HUES48 (cell line): ENCODE data around the gene RAC2.
"Not testable (repeated sequence)": the region's sequence is repeated elsewhere in the genome, so short reads cannot be mapped to it uniquely, and the experiment has no call there.

ENCODE experiments used
- H3K27ac ChIP-seq: one replicate; pipeline ENCODE4 v1.7.0; 2013; ENCODE audit warnings: low read depth, low read length, inconsistent platforms
- H3K27me3 ChIP-seq: 2 replicates; pipeline ENCODE4 v1.6.1; 2013; ENCODE audit warnings: mild to moderate bottlenecking, low read length; ENCODE audit not compliant: control insufficient read depth, insufficient read depth
- H3K36me3 ChIP-seq: 2 replicates; pipeline ENCODE4 v1.6.1; 2013; ENCODE audit warnings: low read length; ENCODE audit not compliant: control insufficient read depth, insufficient read depth
- H3K4me1 ChIP-seq: 2 replicates; pipeline ENCODE4 v1.6.1; 2013; ENCODE audit warnings: mild to moderate bottlenecking, low read length; ENCODE audit not compliant: control insufficient read depth, insufficient read depth
- H3K4me3 ChIP-seq: 2 replicates; pipeline ENCODE4 v1.5.1; 2013; ENCODE audit warnings: mild to moderate bottlenecking, low read depth, low read length
- H3K9ac ChIP-seq: 2 replicates; pipeline ENCODE4 v1.6.1; 2013; ENCODE audit warnings: mild to moderate bottlenecking, low read depth, low read length, moderate library complexity
- H3K9me3 ChIP-seq: 2 replicates; pipeline ENCODE4 v1.6.1; 2013; ENCODE audit warnings: low read length; ENCODE audit not compliant: control insufficient read depth, insufficient read depth

RAC2 gene

DNA sequence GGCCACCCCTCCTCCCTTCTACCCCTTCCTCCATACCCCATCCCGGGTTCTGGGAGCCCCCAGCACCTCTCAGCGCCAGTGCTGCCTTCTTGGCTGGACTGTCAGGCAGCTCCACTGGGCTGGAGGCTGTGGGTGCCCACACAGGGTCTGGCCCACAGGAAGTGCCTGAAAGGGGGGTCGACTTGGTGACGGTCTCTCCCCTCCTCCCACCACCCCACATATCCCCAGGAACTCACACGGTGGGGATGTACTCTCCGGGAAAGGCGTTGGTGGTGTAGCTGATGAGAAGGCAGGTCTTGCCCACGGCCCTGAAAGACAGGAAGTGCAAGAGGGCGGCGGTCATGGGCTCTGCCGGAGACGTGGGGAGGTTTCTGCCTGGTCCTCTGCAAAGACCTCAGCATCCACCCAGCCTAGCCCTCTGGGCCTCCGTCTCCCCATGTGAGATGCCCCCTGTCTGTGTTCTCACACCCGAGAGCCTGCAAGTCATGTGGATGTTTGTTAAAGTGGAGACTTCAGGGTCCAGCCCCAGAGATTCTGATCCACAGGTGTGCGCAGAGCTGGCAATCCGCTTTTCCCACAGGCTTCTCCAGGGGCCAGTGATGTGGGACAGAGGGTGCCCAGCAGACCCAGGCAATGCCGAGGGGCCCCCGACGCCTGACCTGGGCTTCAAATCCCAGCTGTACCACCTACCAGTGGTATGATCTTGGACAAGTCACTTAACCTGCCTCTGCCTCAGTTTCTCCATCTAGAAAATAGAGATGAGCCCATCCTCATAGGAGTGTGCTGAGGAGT lies 2.5 kb downstream of the RAC2 start:
- Histone ChIP-seq H3K27me3 (no peaks in the 10 kb centered on the region), H3K4me3 (no peak overlapping the region), H3K27ac (no peak overlapping the region), H3K4me1 (no peaks in the 10 kb centered on the region; the same call in 1 of the 2 replicates), H3K36me3 (no peaks in the 10 kb centered on the region), H3K9ac (no peak overlapping the region), H3K9me3 (no peaks in the 10 kb centered on the region)

DNA sequence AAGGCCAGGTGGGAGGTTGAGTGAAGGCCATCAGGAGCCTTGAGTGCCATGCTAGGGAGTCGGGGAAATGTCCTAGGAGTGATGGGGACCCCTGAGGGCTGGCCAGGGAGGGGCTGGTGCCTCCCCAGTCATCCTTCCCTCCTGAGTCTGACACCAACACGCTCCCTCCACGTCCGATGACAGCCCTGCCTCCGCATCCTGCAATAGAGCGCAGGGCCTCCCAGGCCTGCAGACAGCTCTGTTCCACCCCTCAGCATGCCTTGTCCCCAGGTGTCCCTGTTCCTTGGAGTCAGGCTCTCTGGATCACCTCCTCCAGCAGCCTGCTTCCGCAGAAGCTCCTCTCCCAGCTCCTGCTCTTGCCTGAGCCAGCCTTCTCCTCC lies 3.1 kb downstream of the RAC2 start:
- Histone ChIP-seq H3K9me3 (no peaks in the 10 kb centered on the region), H3K9ac (no peak overlapping the region), H3K36me3 (no peaks in the 10 kb centered on the region), H3K27me3 (no peaks in the 10 kb centered on the region), H3K27ac (no peak overlapping the region), H3K4me3 (no peak overlapping the region), H3K4me1 (no peaks in the 10 kb centered on the region; the same call in 1 of the 2 replicates)

- Histone ChIP-seq H3K9me3 (no peaks in the 10 kb centered on the region), H3K4me1 (no peaks in the 10 kb centered on the region; the same call in 1 of the 2 replicates), H3K27me3 (no peaks in the 10 kb centered on the region), H3K4me3 (no peak overlapping the region), H3K36me3 (no peaks in the 10 kb centered on the region), H3K27ac (no peak overlapping the region), H3K9ac (no peak overlapping the region)
Measured at GRCh38 chr22:37240240-37240940, 3.7 kb downstream of the RAC2 start.

DNA sequence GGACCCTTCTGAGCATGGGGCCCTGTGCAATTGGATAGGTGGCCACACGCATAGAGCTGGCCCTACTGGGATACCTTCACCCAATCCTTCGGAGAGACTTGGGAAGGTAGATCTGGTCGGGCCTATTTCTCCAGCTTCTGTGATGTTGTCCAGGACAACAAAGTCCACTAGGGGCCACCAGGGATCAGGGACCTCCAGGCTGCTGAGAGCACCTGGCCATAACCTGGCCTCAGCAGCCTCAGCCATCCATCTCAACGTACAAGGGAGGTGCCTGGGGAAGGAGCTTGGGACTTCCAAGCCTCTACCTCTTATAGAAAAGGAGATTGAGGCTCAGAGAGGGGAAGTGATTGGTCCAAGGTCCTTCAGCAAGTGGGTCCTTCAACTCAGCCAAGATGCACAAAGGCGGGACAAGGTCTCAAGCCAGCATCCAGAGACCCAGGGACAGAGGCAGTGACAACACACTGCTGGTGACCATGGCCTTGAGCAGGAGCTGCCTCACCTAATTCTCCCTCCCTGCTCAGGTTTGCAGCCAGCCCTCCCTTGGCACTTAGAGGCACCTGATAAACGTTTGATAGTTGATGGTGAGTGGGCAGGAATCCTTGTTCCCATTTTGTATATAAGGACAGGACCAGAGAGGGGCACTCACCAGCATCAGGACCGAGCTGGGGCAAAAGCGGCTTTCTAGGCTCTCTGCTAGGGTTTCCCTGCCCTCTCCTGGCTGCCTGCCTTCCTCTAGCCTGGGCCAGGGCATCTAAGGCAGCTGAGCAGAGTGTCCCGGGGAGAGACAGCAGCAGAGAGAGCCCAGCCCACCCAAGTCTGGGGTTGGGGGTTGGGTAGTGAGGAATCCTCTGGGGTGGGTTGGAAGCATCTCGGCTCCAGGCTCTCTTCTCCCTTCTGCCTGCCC lies 4.5 kb downstream of the RAC2 start:
- Histone ChIP-seq H3K27me3 (no peaks in the 10 kb centered on the region), H3K9me3 (no peaks in the 10 kb centered on the region), H3K4me1 (no peaks in the 10 kb centered on the region; the same call in 1 of the 2 replicates), H3K27ac (no peak overlapping the region), H3K9ac (no peak overlapping the region), H3K4me3 (no peak overlapping the region), H3K36me3 (no peaks in the 10 kb centered on the region)

DNA sequence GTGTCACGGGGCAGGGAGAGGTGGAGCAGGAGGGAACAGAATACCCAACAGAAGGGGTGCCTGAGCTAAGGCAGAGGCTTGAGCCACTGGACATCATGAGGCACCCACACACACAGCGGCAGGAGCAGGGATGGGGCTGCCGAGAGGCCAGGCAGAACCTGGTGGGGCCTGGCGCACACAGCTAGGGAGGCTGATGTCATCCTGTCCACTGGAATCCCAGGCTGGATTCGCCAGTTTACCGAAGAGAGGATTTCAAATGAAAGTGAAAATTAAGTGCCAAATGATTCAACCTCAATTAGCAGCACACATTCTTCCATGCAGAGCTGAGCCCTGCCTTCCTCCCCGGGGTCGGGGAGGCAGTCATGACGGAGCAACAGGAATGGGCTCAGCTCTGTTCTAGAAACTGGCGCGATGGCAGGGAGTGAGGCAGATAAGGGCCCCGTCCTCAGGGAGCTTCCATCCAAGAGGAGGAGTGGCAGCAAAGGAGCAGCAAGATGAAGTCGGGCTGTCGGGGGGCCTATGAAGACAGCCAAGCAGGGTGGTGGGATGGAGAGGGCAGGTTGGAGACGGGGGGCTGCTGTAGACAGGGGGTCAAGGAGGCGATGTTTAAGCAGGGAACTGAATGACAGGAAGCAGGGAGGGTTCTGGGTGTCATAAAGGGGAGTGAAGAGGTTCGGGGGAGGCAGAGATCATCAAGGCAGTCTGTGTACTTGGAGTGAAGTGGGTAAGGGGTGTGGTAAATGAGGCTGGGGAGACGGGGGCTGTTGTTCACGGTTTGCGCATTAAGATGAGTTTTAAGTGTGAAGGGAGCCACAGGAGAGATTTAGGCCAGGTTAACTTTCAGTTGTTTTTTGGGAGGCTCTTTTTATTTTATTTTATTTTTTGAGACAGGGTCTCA lies 6.4 kb downstream of the RAC2 start:
- Histone ChIP-seq H3K4me1 (no peaks in the 10 kb centered on the region), H3K27ac (no peak overlapping the region), H3K27me3 (no peaks in the 10 kb centered on the region), H3K4me3 (no peak overlapping the region), H3K9me3 (no peaks in the 10 kb centered on the region), H3K36me3 (no peaks in the 10 kb centered on the region), H3K9ac (no peak overlapping the region)

DNA sequence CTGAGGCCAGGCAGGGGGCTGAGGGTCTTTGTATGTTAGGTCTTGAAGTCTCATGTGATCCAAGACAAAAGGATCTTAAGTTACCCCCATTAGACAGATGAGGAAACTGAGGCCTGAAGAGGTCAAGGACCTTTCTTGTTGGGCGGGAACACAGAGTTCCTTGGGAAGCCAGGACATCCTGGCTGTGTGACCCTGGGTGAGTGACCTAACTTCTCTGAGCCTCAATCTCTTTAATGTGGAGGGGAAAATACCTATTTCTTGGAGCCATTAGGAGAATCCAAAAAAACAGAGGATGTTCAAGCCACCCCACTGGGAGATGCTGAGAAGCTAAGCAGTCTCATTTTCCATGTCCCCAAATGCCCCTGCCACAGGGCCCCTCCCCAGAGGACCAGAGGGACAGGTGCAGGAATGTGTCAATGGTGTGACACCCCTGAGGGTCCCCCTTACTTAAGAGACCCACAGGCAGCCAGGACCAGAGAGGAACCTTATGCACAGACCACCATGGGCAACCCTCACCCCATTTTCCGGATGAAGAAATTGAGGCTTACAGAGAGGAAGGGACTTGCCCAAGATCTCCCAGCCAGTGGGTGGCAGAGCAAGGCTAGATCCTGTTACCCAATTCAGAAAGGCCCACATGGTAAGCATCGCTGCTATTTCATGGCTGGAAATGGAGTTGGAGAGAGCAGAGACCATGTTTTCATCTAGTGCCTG lies 8.0 kb downstream of the RAC2 start:
- no peaks in the 10 kb centered on the region for H3K9me3 ChIP-seq
- H3K4me1 ChIP-seq, result no peaks in the 10 kb centered on the region
- H3K4me3 ChIP-seq, result no peak overlapping the region
- H3K27me3 ChIP-seq, result no peaks in the 10 kb centered on the region
- no peak overlapping the region for H3K9ac ChIP-seq
- H3K27ac ChIP-seq, result no peak overlapping the region
- no peaks in the 10 kb centered on the region for H3K36me3 ChIP-seq

GRCh38 chr22:37234736-37235711 lies 9.0 kb downstream of the RAC2 start:
- Histone ChIP-seq H3K9me3 (no peaks in the 10 kb centered on the region), H3K27ac (no peak overlapping the region), H3K9ac (no peak overlapping the region), H3K4me3 (no peak overlapping the region), H3K27me3 (no peaks in the 10 kb centered on the region), H3K36me3 (no peaks in the 10 kb centered on the region), H3K4me1 (no peaks in the 10 kb centered on the region)

GRCh38 chr22:37233751-37234631 lies 10.1 kb downstream of the RAC2 start:
- Histone ChIP-seq H3K27me3 (no peaks in the 10 kb centered on the region), H3K36me3 (no peaks in the 10 kb centered on the region), H3K4me1 (no peaks in the 10 kb centered on the region), H3K9ac (no peak overlapping the region), H3K9me3 (no peaks in the 10 kb centered on the region), H3K4me3 (no peak overlapping the region), H3K27ac (no peak overlapping the region)

- not testable (repeated sequence) for H3K4me1 ChIP-seq, H3K4me3 ChIP-seq, H3K27me3 ChIP-seq, H3K9me3 ChIP-seq, H3K27ac ChIP-seq, H3K9ac ChIP-seq, H3K36me3 ChIP-seq
Measured at GRCh38 chr22:37233371-37233750, 10.7 kb downstream of the RAC2 start.
